ENCODE results near the gene NCOA7. TPM values are rescaled to one million over a fixed set of nuclear protein-coding genes. Genes with fewer than 3 reads are reported as not detected.
"Not testable (repeated sequence)": the region's sequence is repeated elsewhere in the genome, so short reads cannot be mapped to it uniquely, and the experiment has no call there.

The NCOA7 gene
- total RNA-seq, 1 experiment from 2014 or later, result 17.9 TPM

DNA sequence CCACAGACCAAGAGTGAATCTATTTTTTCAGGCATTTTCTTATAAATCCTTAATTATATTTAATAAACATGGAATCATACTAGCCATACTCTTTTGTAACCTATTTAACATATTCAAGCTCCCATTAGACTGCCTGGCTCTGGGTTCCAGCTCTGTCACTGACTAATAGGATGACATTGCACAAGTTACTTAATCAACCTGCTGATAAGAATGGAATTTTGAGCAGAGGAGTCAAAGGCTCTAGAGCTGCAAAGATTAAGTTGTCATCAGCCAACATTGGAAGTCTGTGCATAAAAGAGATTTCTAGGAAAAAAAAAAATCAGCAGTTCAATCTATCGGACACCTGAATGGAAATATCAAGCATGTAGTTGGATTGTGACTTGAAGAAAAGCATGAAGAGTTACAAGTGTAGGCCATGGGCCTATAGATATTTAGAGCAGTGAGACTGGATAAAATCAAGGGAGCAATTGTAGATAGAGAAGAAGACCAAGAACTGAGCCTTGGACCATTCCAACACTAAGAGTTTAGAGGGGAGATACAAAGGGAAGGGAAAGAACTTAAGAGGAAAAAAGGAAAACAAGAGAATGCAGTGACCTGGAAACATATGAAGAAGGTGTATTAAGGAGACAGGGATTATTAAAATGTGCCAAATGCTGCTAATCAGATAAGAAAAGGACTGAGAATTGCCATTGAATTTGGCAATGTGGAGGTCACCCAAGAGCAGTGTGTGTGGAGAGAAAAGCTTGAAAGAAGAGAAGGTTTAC is 154.8 kb downstream of the NCOA7 start:
- peak; percentile 39 for DNase-seq (ENCODE audit: low read depth)

DNA sequence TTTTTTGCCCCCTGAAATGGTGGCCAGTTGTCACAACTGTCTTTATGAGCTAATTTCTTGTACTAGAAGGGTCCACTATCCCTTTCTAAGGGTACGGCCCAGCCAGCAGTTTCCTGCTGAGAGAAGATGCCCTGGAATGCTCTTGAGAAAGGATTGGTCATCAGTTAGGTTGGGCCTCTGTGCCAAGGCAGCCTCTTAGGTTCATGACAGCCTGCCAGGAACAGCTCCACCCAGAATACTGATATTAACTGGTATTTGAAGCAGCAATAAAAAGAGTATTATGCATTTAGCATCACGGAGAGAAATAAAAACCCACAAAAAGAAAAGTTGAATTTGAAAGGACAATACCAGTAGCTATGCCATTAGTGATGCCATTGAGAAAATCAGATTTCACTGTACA is 156.9 kb downstream of the NCOA7 start:
- peak; percentile 60 for DNase-seq (ENCODE audit: low read depth)

DNA sequence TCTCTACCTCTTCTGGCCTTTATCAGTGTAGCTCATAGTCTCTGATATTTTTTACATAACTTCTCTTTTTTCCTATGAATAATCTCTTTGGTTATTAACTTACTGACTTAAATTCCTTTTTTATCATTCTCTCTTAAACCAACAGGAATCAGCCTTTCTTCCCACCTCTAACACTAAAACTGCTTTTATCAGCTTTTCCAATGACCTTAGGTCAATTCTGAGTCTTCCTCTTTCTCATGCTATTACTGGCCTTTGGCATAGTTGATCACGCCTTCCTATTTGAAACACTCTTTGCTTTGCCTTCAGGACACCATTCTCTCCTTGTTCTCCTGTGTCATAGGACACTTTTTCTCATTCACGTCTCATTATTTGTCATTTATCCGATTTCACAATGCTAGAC is 157.7 kb downstream of the NCOA7 start:
- DNase-seq (ENCODE audit: low read depth), result no peak

DNA sequence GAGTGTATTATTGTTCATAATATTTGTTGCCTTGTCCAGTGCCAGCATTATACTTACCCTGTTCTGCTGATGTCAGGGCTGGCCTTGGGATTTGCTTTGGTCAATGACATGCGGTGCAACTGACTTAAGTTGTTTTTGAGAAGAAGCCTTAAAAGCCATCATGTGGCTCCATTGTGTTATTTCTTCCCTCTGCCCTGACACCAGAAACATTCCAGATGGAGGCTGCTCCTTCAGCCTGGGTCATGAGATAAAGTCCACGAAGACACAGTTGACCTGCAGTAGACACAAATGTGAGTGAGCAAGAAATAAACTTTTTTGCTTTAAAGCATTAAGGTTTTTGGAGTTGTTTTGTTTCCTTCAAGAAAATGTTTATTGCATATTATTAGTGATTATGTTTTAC is 158.3 kb downstream of the NCOA7 start:
- no peak for DNase-seq (ENCODE audit: low read depth)

- peak; percentile 79 for DNase-seq (ENCODE audit: low read depth)
These were observed 159.5 kb downstream of the NCOA7 start for GRCh38 chr6:125950293-125950692.

DNA sequence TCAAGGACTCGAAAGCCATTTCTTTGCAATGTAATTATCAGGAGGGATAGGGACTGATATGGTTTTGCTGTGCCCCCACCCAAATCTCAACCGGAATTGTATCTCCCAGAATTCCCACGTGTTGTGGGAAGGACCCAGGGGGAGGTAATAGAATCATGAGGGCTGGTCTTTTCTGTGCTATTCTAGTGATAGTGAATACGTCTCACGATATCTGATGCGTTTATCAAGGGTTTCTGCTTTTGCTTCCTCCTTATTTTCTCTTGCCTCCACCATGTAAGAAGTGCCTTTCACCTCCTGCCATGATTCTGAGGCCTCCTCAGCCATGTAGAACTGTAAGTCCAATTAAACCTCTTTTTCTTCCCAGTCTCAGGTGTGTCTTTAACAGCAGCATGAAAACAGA is 160.0 kb downstream of the NCOA7 start:
- DNase-seq (ENCODE audit: low read depth), result not testable (repeated sequence)

DNA sequence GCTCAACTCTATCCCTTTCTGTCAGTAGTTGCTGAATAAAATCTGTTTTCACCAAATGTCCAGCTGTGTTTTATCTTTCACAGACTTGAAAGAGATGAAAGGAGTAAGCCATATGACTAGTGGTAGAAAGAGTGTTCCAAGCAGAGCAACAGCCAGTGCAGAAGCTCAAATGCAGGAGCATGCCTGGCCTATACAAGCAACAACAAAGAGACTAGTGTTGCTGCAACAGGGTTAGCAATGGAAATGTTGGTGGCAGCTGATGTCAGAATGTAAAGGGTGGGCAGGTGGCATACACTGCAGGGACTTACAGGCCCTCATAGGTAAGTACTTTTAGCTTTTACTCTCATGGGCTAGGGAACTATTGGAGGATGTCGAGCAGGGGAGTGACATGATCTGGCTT is 160.6 kb downstream of the NCOA7 start:
- no peak for DNase-seq (ENCODE audit: low read depth)

GRCh38 chr6:125952764-125953501 is 162.2 kb downstream of the NCOA7 start:
- peak; percentile 69 for DNase-seq (ENCODE audit: low read depth)

- no peak for DNase-seq (ENCODE audit: low read depth)
These were observed 162.7 kb downstream of the NCOA7 start for GRCh38 chr6:125953502-125953875.

DNA sequence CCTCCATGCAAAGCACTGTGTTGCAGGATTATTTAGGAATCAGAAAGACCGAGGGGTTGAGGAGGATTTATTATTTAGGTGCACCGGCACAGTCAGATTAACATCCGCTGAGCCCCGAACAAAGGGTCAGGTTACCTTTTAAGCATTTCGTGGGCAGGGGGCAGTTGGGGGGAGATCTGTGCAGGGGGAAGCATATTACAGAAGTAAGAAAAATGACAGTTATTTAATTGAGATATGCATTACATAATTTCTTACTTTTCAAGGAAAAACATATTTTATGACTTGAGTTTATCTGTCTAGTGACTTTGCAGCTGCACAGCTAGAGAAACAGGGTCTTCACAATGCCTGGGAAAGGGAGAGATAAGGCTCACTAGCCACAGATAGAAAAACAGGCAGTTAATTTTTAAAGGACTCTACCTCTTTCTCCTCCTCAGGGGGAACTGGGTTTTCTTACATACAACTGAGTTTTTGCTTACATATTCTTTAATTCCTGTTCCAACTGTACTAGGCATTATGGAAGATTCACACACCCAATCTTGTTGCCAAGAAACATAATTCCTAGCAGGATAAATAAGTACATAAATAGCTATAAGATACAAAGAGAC is 164.1 kb downstream of the NCOA7 start:
- DNase-seq (ENCODE audit: low read depth), result no peak

DNA sequence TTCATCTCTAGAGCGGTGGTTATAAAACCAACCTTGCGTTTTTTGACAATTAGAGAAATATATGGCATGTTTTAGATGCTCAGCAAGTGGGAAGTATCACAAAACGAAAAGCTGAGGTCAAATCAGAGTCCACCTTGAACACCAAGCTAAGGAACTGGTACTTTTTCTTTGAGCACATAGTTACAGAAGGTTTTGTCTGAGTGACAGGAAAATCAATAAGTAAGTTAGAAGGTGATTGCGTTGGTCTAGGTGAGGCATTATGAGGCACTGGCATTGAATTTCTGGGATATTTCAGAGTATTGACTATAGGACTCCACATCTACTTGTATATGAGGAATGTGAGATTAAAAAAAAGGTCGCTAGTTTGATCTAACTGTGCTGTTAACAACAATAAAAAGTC is 165.2 kb downstream of the NCOA7 start:
- no peak for DNase-seq (ENCODE audit: low read depth)

DNA sequence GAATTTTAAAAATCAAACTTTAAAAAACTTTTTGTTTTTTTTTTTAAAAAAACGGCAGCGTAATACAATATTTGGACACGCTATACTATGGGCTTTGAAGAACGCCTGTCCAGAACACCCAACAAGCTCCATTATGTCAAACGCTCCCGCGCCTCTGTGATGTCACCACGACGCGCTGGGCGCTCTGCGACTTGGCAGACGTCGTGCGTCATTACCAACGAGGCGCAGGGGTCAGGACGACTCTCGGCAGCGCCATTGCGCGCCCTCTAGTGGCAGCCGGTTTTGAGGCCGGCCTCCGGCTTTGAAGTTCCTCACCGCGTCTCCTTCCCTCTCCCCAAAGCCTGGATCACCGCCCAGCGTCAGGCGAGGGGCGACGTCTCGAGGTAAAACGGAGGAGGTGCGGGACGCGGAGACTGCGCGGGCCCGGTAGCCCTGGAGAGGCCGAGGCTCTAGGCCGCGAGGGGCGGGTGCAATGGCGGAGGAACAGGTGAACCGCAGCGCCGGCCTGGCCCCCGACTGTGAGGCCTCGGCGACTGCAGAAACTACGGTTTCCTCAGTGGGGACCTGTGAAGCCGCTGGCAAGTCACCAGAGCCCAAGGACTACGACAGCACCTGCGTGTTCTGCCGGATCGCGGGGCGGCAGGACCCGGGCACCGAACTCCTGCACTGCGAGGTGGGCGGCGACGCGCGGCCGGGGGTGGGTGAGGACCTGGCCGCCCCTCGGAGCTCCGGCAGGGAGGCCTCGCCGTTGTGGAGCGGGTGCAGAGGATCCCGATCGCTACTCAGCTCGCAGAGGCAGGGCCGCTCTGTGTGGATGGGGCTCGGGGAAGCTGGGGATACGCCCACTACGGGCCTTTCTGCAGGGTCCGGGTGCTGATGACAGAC is 166.0 kb downstream of the NCOA7 start, which contains the start of gene HINT3:
Gene HINT3, plus strand, starts transcription at position 265 of the 885 bp plus-strand sequence. Its CDS starts 208 bp downstream, at position 473.
- peak; percentile 96 for DNase-seq (ENCODE audit: low read depth)

- no peak for DNase-seq (ENCODE audit: low read depth)
These were observed 166.6 kb downstream of the NCOA7 start for GRCh38 chr6:125957391-125957693.

DNA sequence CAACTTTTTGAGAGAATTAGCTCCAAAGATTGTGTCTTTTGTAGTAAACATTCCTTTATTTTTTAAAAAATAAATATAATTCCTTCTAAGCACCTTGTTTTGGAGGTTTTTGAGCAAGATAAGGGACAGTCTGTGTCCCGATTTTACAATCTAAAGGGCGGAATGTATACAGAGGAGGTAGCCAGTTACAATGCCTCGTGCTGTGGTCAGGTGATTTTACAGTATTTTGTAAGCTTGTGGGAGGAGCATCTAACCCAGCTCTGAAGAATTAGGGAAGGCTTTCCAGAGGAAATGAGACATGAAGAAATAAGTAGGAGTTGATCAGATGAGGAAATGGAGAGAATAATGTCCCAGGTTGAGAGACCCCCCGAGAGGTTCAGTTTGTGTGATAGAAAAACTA is 167.1 kb downstream of the NCOA7 start:
- DNase-seq (ENCODE audit: low read depth), result peak; percentile 63

- DNase-seq (ENCODE audit: low read depth), result no peak
These were observed 168.3 kb downstream of the NCOA7 start for GRCh38 chr6:125959041-125959440.

DNA sequence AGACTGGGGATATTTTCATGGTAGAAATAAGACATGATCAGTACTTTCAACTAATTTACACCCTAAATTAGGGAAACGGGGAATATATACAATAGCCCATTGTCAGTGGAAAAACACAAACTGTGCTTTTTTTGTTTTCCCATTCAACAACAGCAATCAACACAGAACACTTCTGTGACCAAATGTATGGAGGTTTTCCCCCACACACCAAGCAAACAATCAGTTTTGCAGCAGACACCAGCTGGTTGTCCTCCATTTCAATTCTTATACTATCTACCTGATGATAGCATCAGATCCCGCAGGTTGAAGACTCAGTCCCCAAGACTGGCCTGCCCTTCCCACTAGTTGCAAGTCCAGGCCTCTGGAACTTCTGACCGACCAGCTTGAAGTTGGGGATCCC is 170.4 kb downstream of the NCOA7 start:
- no peak for DNase-seq (ENCODE audit: low read depth)

GRCh38 chr6:125962900-125963497 is 172.2 kb downstream of the NCOA7 start:
- no peak for DNase-seq (ENCODE audit: low read depth)

- DNase-seq (ENCODE audit: low read depth), result no peak
These were observed 173.1 kb downstream of the NCOA7 start for GRCh38 chr6:125963817-125964216.

- DNase-seq (ENCODE audit: low read depth), result no peak
These were observed 175.8 kb downstream of the NCOA7 start for GRCh38 chr6:125966569-125966968.

DNA sequence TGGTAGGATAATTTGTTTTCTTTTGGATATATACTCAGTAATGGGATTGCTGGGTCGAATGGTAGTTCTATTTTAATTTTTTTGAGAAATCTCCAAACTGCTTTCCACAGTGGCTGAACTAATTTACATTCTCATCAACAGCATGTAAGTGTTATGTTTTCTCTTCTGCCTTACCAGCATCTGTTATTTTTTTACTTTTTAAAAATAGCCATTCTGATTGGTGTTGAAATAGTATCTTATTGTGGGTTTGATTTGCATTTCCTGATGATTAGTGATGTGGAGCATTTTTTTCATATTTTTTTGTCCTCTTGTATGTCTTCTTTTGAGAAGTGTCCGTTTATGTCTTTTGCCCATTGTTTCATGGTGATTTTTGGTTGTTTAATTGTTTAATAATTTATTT is 177.7 kb downstream of the NCOA7 start:
- no peak for DNase-seq (ENCODE audit: low read depth)

DNA sequence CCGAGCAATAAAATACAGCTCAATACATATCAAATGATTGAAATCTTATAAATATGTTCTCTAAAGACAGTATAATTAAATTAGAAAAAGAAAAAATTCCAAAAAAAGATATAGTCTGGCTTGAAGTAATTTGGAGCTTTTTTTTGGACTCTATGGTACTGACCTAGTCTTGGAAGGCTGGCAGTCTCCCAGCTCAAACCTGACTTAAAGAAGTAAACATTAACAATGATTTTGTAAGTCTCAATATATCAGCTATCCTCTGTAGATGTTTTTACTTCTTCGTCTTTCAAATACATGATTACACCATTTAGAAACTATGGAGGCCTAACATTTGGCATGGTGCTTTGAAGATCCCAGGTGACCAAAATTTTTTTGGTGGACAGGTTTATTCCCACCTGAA is 180.0 kb downstream of the NCOA7 start:
- no peak for DNase-seq (ENCODE audit: low read depth)

GRCh38 chr6:125972478-125972877 is 181.7 kb downstream of the NCOA7 start:
- DNase-seq (ENCODE audit: low read depth), result not testable (repeated sequence)
